ENCODE data around the gene SLC24A1.
"Not testable (repeated sequence)": the region's sequence is repeated elsewhere in the genome, so short reads cannot be mapped to it uniquely, and the experiment has no call there.

The SLC24A1 gene

DNA sequence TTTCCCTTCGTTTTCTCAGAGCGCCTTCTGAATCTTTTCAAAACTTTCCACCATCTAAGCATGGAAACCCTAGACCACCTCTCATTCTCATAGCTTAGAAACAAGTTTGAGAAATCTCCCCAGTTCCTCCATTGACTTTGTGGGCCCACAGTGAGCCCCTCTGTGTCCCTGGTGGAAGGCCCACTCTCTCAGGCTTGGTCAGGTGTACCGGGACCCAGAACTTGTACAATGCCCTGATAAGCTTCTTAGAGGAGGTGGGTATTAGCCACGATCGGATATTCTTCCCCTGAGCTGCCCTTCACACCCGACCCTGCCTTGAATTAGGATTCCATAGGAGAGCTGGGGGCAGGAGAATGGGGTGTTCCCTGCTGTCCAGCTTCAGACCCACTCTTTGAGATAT is at the start of gene SLC24A1:
TSS of gene SLC24A1 (plus strand) at position 301 of the 400 bp plus-strand sequence. CDS start 2,143 bp downstream, outside the sequence.
- no peak for DNase-seq (ENCODE audit: low read depth)

DNA sequence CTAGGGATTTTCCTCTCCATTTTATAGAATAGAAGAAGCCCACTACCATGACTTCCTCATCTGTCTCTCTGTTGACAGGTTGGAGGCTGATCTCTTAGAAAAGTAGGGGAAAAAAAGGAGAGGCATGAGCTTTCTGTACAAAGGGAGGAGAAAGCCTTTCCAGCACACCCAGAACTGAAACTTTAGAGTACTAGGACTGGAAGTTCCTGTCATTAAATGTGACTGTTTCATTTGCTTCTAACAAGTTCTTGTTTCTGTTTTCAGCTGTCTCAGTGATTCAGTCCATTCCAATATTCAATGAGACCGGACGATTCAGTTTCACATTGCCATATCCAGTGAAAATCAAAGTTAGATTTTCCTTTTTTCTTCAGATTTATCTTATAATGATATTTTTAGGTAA is 49.8 kb upstream of the SLC24A1 start:
- no peak for DNase-seq (ENCODE audit: low read depth)

DNA sequence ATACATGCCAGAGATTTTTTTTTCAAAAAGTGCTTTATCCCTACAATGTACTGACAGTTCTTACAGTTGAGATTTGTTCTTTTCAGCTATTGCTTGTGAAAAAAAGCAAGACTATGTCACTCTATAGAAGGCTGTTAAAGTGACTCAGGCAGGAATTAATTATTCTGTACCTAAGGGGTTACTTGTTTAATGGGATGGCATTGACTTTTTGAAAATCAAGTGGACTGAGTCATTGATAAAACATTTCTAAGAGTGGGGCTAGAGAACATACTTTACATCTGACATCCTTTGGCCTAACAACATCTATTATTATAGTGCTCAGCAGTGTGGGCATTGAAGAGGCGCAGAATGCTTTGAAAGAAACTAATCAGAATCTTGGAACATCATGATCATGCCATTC is 45.1 kb upstream of the SLC24A1 start:
- DNase-seq (ENCODE audit: low read depth) = peak; percentile 73

DNA sequence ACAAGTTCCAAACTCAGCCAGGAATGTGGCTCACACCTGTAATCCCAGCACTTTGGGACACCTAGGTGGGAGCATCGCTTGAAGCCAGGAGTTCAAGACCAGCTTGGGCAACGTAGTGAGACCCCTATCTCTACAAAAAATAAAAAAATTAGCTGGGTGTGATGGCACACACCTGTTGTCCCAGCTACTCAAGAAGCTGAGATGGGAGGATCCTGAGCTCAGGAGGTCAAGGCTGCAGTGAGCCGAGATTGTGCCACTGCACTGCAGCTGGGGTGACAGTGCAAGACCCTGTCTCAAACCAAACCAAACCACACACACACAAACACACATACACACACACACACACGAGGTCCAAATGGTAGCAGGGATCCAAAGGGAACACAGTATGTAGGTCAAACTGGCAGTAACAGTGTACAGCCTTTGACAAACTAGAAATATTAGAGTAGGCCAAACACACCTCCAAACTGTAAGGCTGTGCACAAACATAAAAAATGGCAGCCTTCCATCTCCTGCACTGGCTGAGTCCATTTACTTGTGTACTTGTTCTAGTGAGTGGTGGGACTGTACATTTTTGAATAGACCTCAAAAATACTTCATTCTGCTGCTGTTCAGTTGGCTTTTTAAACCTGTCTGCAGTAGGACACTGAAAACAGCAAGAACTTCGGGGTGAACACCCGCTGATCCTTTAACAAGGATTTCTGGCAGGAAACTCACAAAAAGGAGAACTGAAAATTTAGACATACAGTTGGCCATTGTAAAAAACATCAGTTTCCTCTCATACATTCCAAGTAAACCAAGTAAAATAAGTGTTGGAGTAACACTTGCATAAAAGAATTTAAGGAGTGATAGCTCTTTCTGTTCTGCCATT is 44.4 kb upstream of the SLC24A1 start:
- no peak for DNase-seq (ENCODE audit: low read depth)

DNA sequence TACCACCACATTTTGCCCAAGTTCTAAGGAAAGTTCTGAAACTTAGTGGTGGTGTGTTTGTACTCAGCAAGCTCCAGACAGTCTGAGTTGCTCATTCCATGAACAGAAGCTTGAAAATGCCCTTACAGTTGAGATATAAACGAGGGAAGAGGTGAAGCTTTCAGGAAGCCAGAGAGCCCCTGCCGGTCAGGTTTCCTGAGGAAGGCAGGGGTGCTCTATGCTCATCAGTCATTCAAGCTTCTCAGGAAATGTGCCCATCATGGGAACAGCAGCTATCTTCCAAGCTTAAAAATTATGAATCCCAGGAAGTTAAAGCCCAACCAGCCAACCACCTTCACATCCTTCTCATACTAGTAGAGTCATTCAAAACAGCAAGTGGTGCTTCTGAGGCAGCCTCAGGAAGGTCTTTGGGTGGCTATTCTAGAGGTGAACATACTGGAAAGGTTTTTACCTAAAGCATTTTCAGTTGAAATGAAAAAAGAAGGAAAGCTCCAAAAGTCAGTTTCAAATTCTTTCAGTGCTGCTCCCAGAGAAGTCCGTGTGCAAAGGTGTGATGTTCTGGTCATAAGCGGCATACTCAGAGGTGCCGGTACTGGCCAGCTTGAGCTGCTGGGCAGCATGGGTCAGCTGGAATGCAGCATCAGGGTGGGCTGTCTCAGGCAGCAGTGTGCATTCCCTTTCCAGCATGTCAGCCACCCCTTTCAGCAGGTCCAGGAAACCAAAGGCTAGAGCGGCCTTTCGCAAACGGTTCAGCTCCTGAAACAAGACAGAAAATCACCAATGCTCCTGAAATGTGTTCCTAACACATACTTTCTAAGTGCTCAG is 42.6 kb upstream of the SLC24A1 start:
- no peak for DNase-seq (ENCODE audit: low read depth)

DNA sequence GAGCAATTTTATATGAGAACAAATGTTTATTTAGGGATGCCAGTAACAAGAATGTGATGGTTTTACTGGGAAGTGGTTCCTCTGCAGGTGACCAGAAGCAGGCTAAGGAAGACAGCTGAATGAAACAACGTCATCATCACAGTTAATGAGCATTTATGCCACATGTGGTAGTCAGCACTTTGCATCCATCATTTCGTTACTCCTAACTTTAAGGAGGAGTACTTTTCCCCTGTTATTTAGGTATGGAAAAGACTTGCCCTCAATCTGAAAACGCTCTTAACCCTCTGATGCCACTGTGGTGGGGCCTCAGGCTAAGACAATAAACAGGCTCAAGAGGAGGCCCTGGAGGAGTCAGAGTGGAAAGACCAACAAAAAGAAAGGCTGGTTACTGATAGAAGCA is 42.0 kb upstream of the SLC24A1 start:
- DNase-seq (ENCODE audit: low read depth) = no peak

DNA sequence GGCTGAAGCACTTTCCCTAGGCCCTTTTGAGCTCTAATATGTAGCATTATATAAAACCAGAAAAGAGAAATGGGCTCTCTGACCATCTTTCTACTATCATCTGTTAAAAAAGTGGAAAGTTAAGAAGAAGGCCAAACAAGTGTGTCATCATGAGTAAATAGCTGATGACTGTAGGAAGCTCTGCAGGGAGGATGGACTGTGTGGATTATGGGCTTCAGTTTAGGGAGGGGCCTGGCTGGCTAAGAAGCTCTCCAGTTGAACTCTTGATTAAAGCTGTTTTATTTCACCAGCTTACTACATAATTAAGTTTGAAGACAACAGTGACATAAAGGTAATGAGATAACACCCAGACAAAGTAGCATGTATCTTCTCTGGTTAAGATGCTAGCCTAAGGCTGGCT is 41.5 kb upstream of the SLC24A1 start:
- peak; percentile 91 for DNase-seq (ENCODE audit: low read depth)

DNA sequence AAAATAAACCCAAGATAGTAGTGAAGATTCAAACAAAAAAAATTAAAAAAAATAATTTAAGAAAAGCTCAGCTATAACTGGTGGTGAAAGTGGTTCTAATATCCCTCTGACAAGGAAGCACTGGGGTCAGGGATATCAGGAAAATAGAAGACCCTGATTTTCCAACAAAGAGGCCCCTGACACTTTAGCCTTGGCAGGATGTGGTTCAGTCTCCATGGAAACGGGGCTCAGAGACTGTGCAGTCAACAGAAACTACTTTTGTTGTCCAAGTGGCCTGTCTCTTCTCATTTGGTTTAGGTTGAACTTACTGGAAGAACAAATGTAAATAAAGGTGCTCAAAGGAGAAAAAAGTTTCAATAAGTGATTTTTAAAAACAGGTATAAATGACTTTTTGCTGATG is 38.0 kb upstream of the SLC24A1 start:
- DNase-seq (ENCODE audit: low read depth) = peak; percentile 71

DNA sequence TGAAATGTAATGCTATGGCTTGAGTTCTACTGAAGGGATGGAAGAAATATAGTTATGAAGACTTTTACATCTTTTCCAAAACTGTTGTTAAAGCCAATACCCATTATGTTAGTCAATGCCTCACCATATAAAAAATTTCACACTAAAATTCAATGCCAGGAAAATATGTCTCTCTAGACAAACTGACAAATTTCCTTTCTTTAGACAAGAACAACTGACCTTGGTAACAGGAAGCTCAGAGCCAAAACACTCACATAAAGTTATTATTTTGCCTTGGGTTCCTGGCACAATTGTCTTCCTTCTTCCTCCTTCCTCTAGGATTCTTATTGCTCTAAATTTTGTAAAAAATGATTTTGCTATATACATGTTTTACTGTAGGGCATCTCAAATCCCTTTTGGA is 37.5 kb upstream of the SLC24A1 start:
- no peak for DNase-seq (ENCODE audit: low read depth)

DNA sequence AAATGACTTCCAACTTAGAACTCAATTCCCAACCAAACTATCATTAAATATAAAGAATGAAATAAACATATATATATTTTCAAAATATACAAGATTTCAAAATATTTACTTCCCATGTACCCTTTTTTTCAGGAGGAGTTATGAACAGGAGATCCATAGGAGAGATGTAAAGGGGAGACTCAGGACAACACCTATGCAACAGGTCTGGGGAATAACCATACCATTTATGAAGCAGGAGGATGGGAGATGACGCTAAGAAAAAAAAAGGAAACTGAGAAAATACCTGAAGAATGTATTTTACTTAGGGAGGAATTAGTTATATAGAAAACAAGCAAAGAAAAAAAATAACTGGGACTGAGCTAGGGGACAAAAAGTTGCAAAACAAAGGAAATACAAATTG is 34.6 kb upstream of the SLC24A1 start:
- no peak for DNase-seq (ENCODE audit: low read depth)

DNA sequence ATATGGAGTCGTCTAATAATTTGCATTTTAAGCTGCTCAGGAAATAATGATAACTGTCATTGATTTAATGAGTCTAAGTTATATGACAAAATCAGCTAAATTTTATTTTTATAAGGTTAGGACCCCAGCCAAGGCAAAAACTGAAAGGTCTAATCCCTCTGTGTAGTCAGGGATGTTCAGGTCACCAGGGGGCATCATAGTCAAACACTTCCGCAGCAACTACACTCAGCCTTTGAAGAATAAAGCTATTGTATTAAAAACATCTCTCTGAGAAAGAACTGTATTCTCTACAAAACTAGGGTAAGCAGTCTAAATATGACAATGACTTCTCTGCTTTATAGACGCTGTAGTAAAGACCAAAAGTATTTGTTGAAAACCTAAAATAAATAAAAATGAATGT is 25.8 kb upstream of the SLC24A1 start:
- no peak for DNase-seq (ENCODE audit: low read depth)

DNA sequence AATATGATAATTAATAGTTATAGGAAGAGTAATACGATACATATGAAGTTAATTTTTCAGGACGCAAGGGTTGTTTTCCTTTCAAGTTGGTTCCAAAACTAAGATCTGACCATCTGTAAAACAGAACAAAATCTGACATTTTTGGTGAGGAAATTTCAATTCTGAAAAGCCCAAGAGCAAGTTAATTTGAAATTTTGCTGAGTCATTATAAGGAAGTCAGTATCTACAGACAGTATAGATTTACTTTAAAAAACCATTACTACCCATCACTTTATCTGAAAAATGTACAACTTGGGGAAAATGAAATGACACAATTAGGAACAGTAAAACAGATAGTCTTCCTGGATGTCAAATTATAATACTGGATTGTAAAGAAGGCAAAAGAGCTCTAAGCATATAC is 23.3 kb upstream of the SLC24A1 start:
- no peak for DNase-seq (ENCODE audit: low read depth)

DNA sequence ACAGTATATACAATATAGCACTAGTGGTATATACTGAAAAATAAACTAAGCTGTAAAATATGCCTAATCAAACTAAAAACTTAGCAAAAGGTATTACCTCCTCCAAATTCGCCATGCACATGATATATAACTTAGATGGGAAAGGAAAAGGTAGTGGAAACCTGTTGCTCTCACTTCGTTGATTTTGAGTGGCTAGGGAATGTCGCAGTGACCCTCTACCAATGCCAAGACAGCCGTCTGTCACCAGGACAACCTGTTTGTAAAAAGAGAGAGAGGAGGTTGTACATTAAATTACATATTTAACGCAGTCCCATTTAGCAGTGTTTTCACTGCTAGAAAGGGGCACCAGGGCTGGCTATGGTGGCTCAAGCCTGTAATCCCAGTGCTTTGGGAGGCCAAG is 22.1 kb upstream of the SLC24A1 start:
- DNase-seq (ENCODE audit: low read depth) = no peak

DNA sequence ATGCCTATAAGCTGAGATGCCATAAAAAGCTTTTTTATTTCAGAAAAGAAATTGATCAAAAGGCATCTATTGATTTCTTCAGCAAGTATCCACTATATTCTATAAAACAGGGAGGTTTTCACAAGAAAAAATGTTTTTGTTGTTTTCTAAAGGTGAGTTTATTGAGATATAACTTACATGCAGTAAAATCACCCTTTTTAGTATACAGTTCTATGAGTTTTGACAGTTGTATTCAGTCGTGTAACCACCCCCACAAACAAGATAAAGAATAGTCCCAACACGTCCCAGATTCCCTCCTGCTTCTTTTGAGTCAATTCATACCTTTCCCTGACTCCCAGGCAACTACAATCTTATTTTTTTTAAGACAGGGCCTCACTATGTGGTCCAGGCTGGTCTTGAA is 18.6 kb upstream of the SLC24A1 start:
- no peak for DNase-seq (ENCODE audit: low read depth)

DNA sequence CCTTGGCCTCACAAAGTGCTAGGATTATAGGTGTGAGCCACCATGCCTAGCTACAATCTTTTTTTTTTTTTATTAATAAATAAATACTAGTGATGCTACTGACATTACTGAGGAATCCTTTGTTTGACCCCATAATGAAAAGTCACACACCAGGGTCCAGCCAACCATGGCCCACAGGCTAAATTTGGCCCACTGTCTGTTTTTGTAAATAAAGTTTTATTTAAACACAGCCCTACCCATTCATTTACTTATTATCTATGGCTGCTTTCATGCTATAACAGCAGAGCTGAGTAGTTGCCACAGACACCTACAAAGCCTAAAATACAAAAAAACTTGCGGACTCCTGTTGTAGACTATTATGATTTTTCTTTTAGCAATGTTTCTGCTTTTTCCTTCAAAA is 18.2 kb upstream of the SLC24A1 start:
- DNase-seq (ENCODE audit: low read depth) = no peak

DNA sequence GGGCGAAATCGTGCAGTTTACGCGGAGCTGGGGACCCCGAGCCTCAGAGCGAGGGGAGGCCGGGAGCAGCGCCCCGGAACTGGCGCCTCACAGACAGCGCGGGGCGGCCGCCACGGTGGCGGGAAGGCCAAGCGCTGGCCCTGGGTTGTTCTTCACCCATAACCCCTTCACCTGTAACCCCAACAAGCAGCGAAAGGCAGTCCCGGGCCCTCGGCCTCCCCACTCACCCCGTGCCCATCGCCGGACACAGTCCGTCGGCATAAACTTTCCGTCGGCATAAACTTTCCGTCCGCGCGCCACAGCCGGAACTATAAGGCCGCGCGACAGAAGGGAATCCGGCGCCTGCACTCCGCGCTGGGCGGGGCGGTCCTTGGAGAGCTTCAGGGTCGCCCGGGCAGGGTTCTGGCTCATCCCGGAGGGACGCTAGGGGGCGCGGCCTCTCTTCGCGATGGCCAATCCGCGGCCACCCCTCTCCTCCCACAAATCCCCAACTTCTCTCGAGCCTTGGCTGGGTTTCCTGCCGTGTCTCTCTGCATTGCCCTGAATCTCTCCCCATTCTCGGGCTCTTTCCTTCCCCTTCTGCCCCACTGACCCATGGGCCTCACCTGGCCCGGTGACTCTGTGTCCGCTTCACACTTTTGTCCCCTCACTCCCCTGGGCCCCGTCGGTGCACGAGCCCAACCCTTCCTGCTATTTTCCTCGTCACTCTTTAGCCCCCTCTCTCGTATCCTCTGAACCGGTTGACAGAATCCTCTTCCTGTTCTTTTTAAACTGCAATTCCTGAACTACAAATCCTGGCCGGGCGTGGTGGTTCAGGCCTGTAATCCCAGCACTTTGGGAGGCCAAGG is 10.6 kb upstream of the SLC24A1 start, which contains the start of gene INTS14:
TSS of gene INTS14 (minus strand) at position 261 of the 848 bp plus-strand sequence. CDS start 3,751 bp downstream, outside the sequence.
- peak; percentile 98 for DNase-seq (ENCODE audit: low read depth)

DNA sequence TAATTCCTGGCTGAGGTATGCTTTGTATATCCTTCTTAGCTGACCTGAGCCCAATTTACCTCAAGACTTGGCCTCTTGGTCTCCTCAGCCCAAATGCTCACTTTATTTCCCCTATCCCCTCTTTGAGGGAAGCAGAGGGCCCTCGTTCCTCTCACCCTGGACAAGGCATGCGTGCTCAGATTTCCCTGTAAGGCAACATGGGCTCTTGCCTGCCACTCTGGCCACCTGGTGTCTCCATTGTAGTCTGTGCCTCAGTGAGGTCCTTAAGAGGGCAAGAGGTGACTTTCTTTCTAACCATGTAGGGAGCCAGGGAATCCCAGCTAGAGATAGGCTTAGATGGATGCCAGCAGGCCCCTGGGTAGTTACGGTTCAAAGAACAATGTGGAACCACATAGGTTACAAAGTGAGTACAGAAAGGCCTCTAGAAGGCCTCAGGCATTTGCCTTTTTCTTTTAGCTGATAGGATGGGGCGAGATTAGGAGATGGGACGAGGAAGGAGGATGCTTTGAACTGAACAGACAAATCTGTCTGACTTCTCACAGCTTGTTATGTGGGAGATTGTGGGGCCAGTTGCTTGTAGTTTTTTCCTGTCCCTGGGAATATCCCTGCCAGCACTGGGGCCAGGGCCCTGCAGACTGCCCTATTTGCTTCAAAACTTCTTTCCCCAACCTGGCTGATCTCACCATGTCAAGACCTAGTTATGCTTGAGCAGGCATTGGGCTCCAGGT is 9.7 kb upstream of the SLC24A1 start:
- DNase-seq (ENCODE audit: low read depth) = no peak

DNA sequence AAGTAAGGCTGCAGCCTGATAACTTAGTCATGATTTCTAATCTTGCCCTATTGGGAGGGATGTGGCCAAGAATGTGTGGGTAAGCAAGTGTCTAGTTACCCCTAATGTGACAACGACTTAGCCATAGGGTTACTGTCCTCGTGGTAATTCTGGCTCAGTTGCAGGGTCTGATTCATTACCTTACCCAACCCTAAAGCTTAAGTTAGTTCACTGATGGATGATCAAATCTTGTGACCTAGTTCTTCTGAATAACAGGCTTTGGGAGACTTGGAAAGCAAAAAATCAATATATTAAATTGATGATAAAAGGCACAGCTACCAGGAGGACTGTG is 9.2 kb upstream of the SLC24A1 start:
- DNase-seq (ENCODE audit: low read depth) = peak; percentile 26

DNA sequence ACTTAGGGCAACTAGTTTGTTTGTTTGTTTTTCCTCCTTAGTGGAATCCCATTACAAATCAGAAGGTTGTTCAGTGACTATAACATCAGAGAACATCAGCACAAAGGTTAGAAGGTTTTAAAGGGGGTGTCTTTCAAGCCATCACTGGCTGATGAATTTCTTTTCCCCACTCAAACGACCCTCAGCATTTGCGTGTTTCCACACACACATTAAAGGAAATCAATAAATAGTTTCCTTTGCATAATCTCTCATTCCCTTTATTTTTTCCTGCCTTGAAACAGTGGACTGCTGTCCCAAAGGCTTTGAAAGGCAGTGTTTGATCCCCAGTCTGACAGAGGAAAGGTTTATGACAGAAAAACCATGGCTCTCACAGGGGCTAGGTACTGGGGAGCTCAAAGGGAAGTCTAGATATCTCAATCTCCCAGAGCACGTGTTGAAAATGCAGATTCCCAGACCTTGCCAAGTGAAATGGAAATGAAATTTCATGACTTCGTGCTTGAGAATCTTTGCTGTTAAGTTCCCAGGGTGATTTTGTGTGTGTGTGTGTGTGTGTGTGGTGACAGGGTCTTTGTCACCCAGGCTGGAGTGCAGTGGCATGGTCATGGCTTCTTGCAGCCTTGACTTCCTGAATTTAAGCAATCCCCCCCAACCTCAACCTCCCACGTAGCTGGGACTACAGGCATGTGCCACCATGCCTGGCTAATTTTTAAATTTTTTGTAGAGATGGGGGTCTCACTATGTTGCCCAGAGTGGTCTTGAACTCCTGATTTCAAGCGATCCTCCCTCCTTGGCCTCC is 8.6 kb upstream of the SLC24A1 start:
- DNase-seq (ENCODE audit: low read depth) = no peak

DNA sequence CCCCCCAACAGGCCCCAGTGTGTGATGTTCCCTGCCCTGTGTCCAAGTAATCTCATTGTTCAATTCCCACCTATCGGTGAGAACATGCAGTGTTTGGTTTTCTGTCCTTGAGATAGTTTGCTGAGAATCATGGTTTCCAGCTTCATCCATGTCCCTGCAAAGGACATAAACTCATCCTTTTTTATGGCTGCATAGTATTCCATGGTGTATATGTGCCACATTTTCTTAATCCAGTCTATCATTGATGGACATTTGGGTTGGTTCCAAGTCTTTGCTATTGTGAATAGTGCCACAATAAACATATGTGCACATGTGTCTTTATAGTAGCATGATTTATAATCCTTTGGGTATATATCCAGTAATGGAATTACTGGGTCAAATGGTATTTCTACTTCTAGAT is 5.9 kb upstream of the SLC24A1 start:
- DNase-seq (ENCODE audit: low read depth) = not testable (repeated sequence)

Data from iris pigment epithelial cell (primary cell).